RWPE1 (cell line): ENCODE data around the gene SELENOS.

Experiments
- CTCF ChIA-PET: fragments of 350-600 bp; sonication (Branson Sonifier 250); formaldehyde crosslinking; extraction: SDS; loops from one replicate; lab custom pipeline; 2021; lab: Yijun Ruan, JAX
- POLR2A ChIA-PET: fragments of 400-600 bp; formaldehyde crosslinking; extraction: SDS; loops from one replicate; lab custom pipeline; 2020; ENCODE audit warnings: antibody characterized with exemption; ENCODE audit not compliant: low non-redundant PET; lab: Yijun Ruan, JAX
- DNase-seq: peaks from one replicate; pipeline ENCODE4 v3.0.0; 2012; ENCODE audit warnings: low spot score
- H3K27ac ChIP-seq: fragments of 450-650 bp; 2 replicates; pipeline ENCODE4 v1.5.1; 2017
- CTCF ChIP-seq: fragments of 450-650 bp; conservative IDR thresholded peaks from 2 replicates; pipeline ENCODE4 v1.5.1; 2017; ENCODE audit warnings: low read depth, mild to moderate bottlenecking

SELENOS gene

GRCh38 chr15:101248274-101248673 is 29.0 kb downstream of the SELENOS start:
- DNase-seq, result no peak
- no peak for TF ChIP-seq CTCF
- peak overlapping the region; percentile 50 for H3K27ac ChIP-seq
- POLR2A ChIA-PET, result no interaction called here
- CTCF ChIA-PET, result interaction anchor here (0.9 to 1.0 kb wide), 2 partner anchors 240 kb away, joined by 3 to 4 read pairs; no protein-coding TSS in a partner anchor

- DNase-seq, result no peak
- CTCF ChIA-PET, result interaction anchor here (0.9 kb wide), 1 partner anchor 238 kb away, joined by 3 read pairs; no protein-coding TSS in a partner anchor
- TF ChIP-seq CTCF, result no peak
- peak overlapping the region; percentile 74 for H3K27ac ChIP-seq
- POLR2A ChIA-PET, result interaction anchor here (0.6 kb wide), 1 partner anchor 134 kb away, joined by 3 read pairs; no protein-coding TSS in a partner anchor
Measured at GRCh38 chr15:101246824-101247745, 30.2 kb downstream of the SELENOS start.

GRCh38 chr15:101246391-101246790 is 30.9 kb downstream of the SELENOS start:
- H3K27ac ChIP-seq, result no peak overlapping the region
- ChIA-PET POLR2A (no interaction called here), CTCF (no interaction called here)
- no peak for TF ChIP-seq CTCF
- DNase-seq, result no peak

- TF ChIP-seq CTCF, result no peak
- CTCF ChIA-PET, result no interaction called here
- H3K27ac ChIP-seq, result peak overlapping the region; percentile 54
- DNase-seq, result no peak
- POLR2A ChIA-PET, result no interaction called here
Measured at GRCh38 chr15:101244889-101245668, 32.2 kb downstream of the SELENOS start.

GRCh38 chr15:101244036-101244781 is 33.1 kb downstream of the SELENOS start:
- DNase-seq, result no peak
- TF ChIP-seq CTCF, result no peak
- ChIA-PET CTCF (interaction anchor here (0.7 kb wide), 1 partner anchor 41 kb away, joined by 3 read pairs; no protein-coding TSS in a partner anchor), POLR2A (no interaction called here)
- peak overlapping the region; percentile 76 for H3K27ac ChIP-seq
